Urinary bladder (tissue), 4 donors: ENCODE measurements around the gene RNF150. TPM values are rescaled to one million over a fixed set of nuclear protein-coding genes. Genes with fewer than 3 reads are reported as not detected.
"Not testable (repeated sequence)": the region's sequence is repeated elsewhere in the genome, so short reads cannot be mapped to it uniquely, and the experiment has no call there.

Experiments used
- DNase-seq: peaks from one replicate; pipeline ENCODE4 v3.0.0-alpha.2; 2015; ENCODE audit errors: extremely low spot score
- H3K27ac ChIP-seq: one replicate; pipeline ENCODE4 v1.5.1; 2013; ENCODE audit warnings: low read depth, mild to moderate bottlenecking, moderate library complexity
- H3K36me3 ChIP-seq: one replicate; pipeline ENCODE4 v1.6.1; 2013; ENCODE audit warnings: mild to moderate bottlenecking, moderate library complexity; ENCODE audit not compliant: insufficient read depth
- H3K4me1 ChIP-seq: one replicate; pipeline ENCODE4 v1.6.1; 2013; ENCODE audit warnings: mild to moderate bottlenecking, moderate library complexity; ENCODE audit not compliant: insufficient read depth
- H3K4me3 ChIP-seq: one replicate; pipeline ENCODE4 v1.5.1; 2013; ENCODE audit warnings: low read depth, low read length
- WGBS: extraction: QIAGEN DNeasy Blood & Tissue Kit; methylation state at CpG from one replicate; pipeline ENCODE4 v1.1.7; 2013; 5-methylcytosine and 5-hydroxymethylcytosine counted together
- polyA plus RNA-seq: library from polyadenylated mRNA; stranded (reverse); fragments of 200-250 nt; gene quantifications from one replicate; pipeline ENCODE4 v1.2.3, GENCODE V29; 2013
- total RNA-seq: library from RNA; depleted of rRNA; stranded (reverse); fragments of >200 nt; gene quantifications from one replicate; pipeline ENCODE4 v1.2.3, GENCODE V29; 2014
- donor health status: healthy with polysubstance abuse.
- donor health status: healthy.

The RNF150 gene
- total and polyA plus RNA-seq, 2 donors, result 13.2 to 41.3 TPM

- no peak overlapping the region for H3K4me3 ChIP-seq
- no peak for DNase-seq
- H3K36me3 ChIP-seq, result no peaks in the 10 kb centered on the region
- no peak overlapping the region for H3K27ac ChIP-seq
- H3K4me1 ChIP-seq, result no peaks in the 10 kb centered on the region
These were observed 54.4 kb downstream of the RNF150 start for GRCh38 chr4:141078871-141079270.

DNA sequence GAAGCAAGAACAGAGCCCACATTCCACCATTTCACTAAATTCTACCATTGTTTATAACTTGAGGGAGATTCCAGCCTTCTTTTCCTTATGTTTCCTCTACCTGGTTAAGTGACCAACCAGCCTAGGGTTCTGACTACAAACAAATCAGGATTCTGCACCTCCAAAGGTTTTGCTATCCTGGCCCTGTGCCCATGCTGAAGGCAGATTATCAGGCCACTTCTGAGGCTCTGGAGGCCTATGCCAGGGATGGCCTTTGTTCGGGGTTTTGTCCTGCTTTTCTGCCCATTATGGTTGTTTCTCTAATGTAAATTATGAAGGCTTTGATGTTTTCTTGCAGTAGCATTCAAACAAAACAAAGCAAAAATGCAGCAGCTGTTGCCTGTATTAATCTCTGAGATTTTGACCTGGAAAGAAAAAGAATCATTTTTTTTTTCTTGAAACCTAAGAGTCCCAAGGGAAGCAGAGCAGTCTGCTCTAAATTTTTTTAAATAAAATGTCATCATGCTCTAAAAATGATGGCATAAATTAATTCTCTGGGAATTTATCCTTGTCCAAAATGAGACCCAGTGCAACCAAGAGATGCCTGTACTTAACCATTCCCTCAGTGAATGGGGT is 55.6 kb downstream of the RNF150 start:
- Histone ChIP-seq H3K36me3 (no peaks in the 10 kb centered on the region), H3K27ac (no peak overlapping the region), H3K4me1 (no peaks in the 10 kb centered on the region), H3K4me3 (no peak overlapping the region)
- no peak for DNase-seq
- WGBS, result 65% methylated on average over 1 of the region's 1 CpG

GRCh38 chr4:141075553-141075952 is 57.7 kb downstream of the RNF150 start:
- no peaks in the 10 kb centered on the region for H3K4me1 ChIP-seq
- H3K36me3 ChIP-seq, result no peaks in the 10 kb centered on the region
- H3K27ac ChIP-seq, result no peak overlapping the region
- DNase-seq, result no peak
- H3K4me3 ChIP-seq, result no peak overlapping the region

- no peaks in the 10 kb centered on the region for H3K4me1 ChIP-seq
- no peak overlapping the region for H3K27ac ChIP-seq
- DNase-seq, result no peak
These were observed 59.0 kb downstream of the RNF150 start for GRCh38 chr4:141074098-141074878.

DNA sequence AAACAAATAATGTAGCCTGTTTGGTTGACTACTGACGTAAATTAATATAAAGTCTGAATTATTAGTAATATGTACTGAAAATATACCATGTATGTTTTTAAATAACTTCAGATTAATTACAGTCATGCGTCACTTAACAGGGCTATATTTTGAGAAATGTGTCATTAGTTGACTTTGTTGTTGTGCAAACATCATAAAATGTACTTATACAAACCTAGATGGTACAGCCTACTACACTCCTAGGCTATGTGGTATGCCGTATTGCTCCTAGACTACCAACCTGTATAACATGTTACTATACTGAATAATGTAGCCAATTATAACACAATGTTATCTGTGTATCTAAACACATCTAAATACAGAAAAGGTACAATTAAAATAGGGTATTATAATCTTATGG is 66.6 kb downstream of the RNF150 start:
- Histone ChIP-seq H3K4me3 (no peak overlapping the region), H3K36me3 (no peaks in the 10 kb centered on the region), H3K27ac (no peak overlapping the region), H3K4me1 (no peaks in the 10 kb centered on the region)
- 95% methylated on average over 3 of the region's 3 CpGs for WGBS
- no peak for DNase-seq

More at GRCh38 chr4:141074098-141074878, 59.0 kb downstream of the RNF150 start:
- WGBS, result 91% methylated on average over 4 of the region's 4 CpGs
- no peaks in the 10 kb centered on the region for H3K36me3 ChIP-seq
- H3K4me3 ChIP-seq, result no peak overlapping the region

DNA sequence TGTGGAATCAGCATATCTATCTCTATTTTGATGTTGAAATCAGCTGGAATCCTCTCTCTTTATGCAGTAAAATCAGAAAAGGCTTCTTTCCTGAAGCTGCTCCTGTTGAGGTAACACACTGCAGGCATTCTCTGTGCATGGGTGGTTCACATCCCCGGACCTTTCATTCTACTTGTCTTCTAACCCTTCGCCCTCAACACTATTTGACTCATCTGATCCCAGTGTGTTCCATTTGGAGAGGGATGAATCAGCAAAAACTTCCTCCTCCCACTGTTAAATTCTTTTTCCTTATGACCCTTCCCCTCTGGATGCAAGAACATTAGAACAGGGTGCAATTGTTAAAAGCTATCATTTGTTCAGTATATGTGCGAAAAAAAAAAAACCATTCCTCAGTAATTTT is 67.4 kb downstream of the RNF150 start:
- H3K4me1 ChIP-seq, result no peaks in the 10 kb centered on the region
- H3K27ac ChIP-seq, result no peak overlapping the region
- no peak overlapping the region for H3K4me3 ChIP-seq
- WGBS, result 89% methylated on average over 3 of the region's 3 CpGs
- H3K36me3 ChIP-seq, result no peaks in the 10 kb centered on the region
- no peak for DNase-seq

GRCh38 chr4:141062651-141063050 is 70.6 kb downstream of the RNF150 start:
- H3K36me3 ChIP-seq, result no peaks in the 10 kb centered on the region
- no peak overlapping the region for H3K4me3 ChIP-seq
- no peaks in the 10 kb centered on the region for H3K4me1 ChIP-seq
- 79% methylated on average over 4 of the region's 4 CpGs for WGBS
- no peak overlapping the region for H3K27ac ChIP-seq
- no peak for DNase-seq

DNA sequence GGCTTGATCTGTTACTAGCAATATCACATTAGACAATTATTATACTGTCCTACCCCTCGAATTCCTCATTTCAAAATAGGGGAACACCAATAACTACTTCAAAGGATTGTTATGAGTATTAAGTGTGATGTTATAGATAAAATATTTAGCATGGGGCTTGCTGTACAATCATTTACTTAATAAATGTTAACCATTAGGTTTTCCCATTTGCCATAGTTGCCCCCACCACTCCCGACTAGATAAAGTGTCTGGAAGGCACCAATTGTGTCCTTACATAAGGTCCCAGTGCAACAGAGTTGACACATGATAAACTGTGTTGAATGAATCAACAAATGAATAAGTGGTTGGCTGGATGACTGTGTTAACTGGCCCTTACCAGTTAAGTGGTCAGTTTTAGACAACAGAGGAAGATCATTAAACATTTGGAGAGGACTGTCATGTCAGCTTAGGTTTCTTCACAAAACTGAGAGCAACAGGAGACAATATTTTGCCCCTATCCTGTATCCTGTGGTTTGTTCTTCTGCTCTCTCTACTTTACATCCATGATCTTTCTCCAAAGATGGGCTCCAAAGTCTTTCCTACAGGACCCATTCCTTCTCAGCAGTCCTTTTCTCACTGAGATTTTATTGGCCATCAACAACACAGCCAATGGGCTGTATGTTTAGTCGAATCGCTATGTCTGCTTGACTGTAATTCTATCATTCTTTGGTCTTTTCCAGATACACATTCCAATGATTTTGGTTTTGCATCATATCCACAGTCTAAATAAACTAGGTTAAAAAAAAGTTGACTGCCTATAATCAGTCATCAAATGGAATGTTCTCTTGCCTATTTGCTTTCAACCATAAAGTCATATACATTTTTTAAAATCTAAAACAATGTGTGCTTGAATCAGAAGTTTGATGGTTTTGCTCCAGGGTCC is 74.4 kb downstream of the RNF150 start:
- no peak overlapping the region for H3K4me3 ChIP-seq
- no peaks in the 10 kb centered on the region for H3K36me3 ChIP-seq
- H3K27ac ChIP-seq, result no peak overlapping the region
- no peak for DNase-seq
- 78% methylated on average over 4 of the region's 4 CpGs for WGBS
- no peaks in the 10 kb centered on the region for H3K4me1 ChIP-seq

DNA sequence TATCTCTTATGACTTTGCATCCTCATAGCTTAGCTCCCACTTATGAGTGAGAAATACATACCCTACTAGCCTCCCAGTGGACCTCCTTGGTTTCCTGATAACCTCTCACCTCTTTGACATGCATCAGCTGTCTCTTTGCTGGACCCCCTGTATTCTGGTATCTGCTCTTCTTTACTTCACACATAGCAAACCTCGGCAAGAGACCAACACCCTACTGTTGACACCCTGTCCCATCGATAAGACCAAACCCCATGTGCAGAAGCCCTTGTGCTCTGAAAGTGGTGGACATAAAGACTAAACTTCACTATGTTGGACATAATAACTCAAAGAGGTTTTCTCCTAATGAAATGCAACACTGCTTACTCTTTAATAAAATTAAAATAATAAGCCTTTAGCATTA is 75.7 kb downstream of the RNF150 start:
- DNase-seq, result no peak
- no peak overlapping the region for H3K4me3 ChIP-seq
- H3K4me1 ChIP-seq, result no peaks in the 10 kb centered on the region
- H3K36me3 ChIP-seq, result no peaks in the 10 kb centered on the region
- H3K27ac ChIP-seq, result no peak overlapping the region
- WGBS, result 56% methylated on average over 2 of the region's 2 CpGs

DNA sequence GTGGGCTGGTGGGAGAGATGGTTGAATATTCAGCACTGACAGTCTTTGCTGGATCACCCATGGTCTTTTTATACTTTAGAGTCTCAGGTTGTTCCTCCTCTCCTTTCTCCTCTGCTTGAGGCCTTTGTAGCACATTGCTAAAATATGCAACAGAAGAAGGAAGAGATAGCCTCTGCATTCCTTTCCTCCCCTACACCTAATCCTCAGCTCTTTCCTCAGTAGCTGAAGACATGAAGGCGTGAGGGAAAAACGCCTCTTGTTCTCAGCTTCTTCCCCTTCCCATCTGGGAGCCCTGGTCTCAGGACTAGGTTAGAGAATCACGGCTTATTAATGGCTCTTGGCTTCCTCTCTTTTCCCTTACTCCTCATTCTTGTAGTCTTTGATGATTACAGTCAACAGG is 76.8 kb downstream of the RNF150 start:
- WGBS, result 88% methylated on average over 3 of the region's 3 CpGs
- DNase-seq, result no peak

DNA sequence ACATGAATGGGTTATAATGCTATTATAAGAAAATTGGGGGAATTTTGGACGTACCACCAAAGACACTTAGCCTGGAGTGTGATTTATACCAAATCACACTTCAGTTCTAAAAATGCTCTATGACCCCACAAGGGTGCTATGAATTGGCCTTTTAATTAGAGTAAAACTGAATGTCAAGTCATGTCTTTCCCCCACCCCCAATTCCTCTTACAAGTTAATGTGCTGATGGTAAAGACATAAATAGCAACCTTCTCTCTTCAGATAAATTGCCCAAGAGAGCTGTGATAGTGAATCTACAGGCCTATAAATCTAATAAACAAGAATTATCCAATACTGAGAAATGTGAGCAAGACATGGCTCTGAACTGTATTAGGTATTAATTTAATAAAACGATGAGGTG is 78.8 kb downstream of the RNF150 start:
- H3K36me3 ChIP-seq, result no peaks in the 10 kb centered on the region
- no peaks in the 10 kb centered on the region for H3K4me1 ChIP-seq
- no peak for DNase-seq
- no peak overlapping the region for H3K27ac ChIP-seq
- WGBS, result 88% methylated on average over 2 of the region's 2 CpGs
- H3K4me3 ChIP-seq, result no peak overlapping the region

More for the DNA sequence above, 76.8 kb downstream of the RNF150 start:
- H3K36me3 ChIP-seq, result no peaks in the 10 kb centered on the region
- H3K4me3 ChIP-seq, result no peak overlapping the region
- no peaks in the 10 kb centered on the region for H3K4me1 ChIP-seq
- no peak overlapping the region for H3K27ac ChIP-seq

- H3K36me3 ChIP-seq, DNase-seq, H3K27ac ChIP-seq, H3K4me1 ChIP-seq, H3K4me3 ChIP-seq: not testable (repeated sequence)
- 98% methylated on average over 1 of the region's 1 CpG for WGBS
These were observed 82.3 kb downstream of the RNF150 start for GRCh38 chr4:141050999-141051398.

DNA sequence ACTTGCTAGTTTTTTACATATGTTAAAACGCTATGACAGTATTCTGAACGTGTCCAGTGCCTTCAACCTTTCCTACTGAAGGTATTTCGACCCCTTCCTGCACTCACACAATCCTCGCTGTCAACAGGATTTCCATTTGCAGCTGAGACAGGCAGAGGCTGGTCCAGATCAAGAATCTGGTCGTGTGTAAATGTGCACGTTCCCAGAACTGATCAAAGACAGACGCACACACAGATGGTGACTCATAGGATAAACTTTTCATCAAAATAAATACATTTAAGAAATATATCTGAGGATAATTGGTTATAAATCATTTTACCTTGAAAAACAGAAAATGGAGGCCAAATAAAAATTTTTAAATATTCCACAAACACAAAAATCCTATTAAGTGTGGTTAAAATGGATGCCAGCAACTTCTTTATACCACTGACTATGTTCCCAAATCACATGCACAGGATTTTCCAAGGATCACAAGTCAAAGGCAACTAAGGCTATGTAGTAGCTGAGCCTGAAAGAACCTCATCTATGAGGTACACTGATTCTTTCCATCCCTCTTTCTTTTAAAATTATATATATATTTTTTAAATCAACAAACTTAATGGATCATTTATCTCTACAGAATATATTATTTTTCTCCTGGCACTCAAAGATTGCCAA is 85.9 kb downstream of the RNF150 start:
- Histone ChIP-seq H3K36me3 (no peaks in the 10 kb centered on the region), H3K4me3 (no peak overlapping the region), H3K27ac (no peak overlapping the region), H3K4me1 (no peaks in the 10 kb centered on the region)
- DNase-seq, result no peak
- 43% methylated on average over 7 of the region's 7 CpGs for WGBS
